Measurements from ENCODE around the gene GLIS1.

The GLIS1 gene

DNA sequence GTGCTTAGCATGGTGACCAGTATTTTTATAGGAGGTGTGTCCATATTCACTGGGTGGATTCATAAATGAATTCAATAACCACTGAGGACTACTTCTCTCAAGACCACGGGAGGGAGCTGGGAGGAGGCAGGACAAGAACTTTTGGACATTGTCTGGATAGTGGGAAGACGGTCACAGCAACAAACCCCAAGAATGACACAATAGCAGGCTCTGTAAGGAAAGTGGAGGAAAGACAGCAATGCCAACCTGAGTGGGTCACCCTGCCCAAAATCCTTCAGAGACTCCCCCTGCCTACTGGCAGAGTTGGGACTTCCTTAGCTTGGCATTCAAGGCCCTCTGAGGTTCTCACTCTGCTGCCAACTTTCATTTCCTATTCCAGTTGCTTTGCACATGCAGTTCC lies 42.0 kb downstream of the GLIS1 start:
- in situ Hi-C loops (cut with HindIII; ENCODE audit: low sequenced_read_pairs), result no loop called here

DNA sequence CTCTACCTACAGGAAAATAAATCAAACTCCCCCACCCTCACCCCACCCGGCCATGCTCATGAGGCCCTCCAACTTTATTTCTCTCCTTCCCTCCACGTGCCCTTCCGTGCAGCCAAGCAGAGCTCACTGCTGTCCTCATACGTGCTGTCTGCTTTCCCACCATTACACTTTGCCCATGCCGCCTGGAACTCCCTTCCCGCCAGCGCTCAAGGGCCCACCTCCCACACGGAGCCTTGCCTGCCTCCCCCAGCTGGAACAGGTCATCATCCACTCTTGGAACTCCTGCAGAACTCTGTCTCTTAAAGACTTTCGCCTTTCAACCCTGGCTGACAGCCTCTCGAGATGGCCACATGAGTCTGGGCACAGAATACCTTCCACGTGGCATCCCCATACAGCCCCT lies 42.4 kb downstream of the GLIS1 start:
- in situ Hi-C loops (cut with HindIII; ENCODE audit: low sequenced_read_pairs), result no loop called here

DNA sequence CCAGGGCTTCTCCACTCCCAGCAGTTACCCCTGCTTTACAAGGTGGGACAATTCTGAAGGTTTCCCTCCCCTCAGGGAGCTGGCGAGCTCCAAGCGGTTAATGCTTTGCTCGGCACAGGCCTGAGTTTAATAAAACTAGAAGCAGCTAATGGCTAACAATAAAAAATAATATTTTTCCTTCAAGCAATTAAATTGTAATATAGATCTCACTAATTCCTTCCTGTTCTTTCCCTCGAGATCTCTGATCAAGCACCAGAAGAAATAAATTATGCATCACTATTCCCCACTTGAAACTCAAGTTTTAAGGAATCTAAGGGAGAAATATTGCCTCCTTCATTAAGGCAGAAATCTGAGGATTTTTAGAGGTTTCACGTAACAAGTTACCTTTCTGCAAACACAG lies 42.9 kb downstream of the GLIS1 start:
- in situ Hi-C loops (cut with HindIII; ENCODE audit: low sequenced_read_pairs), result no loop called here

DNA sequence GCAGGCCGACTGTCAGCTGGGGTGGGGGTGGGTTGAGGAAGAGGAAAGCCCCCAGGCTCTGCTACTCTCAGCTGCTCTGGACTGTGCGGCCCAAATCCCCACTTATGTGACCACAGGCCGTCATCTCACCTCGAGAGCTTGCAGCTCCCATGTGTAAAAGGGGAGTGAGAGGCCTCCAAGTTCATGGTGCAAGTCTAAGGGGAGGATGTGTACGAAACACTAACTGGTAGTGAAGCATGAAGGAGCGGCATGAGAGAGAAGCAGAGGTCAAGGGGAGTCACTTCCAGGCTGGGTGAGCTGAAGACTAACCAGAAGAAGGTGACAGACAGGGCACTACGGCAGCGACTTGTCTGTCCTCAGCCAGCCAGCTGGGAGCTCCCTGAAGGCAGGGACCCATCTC lies 43.8 kb downstream of the GLIS1 start:
- in situ Hi-C loops (cut with HindIII; ENCODE audit: low sequenced_read_pairs), result no loop called here

DNA sequence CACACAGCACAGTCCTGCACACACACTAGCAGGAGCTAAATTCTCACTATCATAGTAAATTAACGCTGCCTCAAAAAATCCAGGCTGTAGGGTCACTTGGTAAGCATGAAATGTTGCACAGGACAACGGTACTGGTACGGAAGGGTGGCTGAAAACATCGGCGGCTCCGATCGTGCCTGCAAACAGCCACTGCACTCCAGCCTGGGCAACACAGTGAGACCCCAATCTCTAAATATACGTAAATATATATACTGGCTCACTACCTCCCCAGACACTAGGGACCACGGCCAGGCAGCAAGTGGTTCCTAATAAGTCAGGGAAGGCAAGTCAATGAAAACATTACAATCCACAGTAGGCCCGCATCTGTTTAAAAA lies 44.3 kb downstream of the GLIS1 start:
- in situ Hi-C loops (cut with HindIII; ENCODE audit: low sequenced_read_pairs), result no loop called here

DNA sequence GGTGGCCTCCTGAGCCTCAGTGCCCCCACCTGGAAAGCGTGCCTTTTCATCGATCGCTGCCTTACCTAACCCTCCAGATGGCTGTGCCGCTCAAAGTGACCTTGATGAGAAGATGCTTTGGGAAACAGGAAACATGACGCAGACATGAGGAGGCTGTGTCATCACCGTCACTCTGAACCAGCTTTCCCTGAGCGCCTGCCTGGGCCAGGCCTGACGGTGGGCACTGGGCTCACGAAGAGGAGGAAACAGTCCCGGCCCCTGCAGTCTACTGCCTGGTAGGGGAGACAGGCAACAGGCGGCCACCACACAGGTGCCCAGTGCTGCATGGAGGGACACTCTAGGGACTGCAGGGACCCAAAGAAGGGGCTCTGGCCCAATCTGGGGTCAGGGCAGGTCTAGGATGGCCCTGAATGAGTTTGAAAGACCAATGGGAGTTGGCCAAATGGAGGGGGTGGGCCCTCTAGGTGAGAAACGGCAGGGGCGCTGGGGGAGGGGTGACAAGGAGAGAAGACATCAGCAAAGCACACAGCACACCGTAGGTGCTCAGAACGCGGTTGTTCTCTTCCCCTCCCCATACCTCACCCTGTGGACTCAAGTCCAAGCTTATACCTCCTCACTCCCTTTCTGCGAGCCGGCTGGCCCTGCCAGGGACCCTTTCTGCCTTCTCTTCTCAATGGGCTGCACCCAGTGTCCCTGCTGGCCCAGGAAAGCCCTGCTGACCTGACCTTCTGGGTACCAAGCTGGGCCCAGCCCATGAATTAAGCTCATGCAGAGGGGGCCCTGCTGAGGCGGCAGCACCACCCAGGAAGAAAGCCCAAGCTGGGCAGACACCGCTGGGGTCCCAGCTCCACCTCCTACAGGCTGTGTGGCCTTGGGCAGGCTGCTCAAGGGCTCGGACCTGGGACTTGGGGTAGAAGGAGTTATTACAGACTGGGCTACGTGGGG lies 44.9 kb downstream of the GLIS1 start:
- in situ Hi-C loops (cut with HindIII; ENCODE audit: low sequenced_read_pairs), result no loop called here

DNA sequence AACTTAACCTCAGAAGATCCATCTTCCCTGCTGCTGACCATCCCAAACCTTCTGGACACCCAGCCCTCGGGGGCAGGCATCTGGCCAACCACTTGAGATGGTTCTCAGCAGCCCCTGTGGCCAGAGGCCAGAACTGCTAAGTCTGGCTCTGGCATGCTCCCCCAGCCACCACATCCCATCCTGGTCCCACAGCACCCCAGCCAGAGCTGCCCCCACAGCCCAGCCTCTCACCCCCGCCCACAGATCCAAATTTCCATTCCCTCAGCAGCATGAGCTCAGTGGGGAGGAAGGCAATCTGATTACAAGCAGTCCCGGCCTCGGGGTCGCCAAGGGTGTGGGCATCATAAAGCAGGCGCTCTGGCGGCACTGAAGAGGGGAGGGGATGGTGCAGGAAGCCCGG lies 45.6 kb downstream of the GLIS1 start:
- in situ Hi-C loops (cut with HindIII; ENCODE audit: low sequenced_read_pairs), result no loop called here

DNA sequence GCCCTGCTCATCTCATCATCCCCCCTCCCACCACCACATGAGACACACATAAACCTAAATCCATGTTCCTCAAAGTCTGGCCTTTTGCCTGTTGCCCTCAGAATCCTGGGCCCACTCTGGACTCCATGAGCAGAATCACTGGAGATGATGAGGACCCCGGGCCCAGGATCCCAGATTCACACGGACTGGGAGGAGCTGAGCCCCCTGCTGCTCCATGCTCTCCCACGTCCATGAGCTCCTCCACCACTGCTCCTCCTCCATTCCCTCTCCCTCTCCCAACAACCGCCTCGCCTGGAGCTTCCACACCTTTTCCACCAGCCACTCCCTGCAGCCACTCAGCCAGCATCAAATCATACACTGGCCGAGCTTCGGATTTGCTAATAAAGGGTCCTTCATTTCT lies 47.6 kb downstream of the GLIS1 start:
- in situ Hi-C loops (cut with HindIII; ENCODE audit: low sequenced_read_pairs), result no loop called here

DNA sequence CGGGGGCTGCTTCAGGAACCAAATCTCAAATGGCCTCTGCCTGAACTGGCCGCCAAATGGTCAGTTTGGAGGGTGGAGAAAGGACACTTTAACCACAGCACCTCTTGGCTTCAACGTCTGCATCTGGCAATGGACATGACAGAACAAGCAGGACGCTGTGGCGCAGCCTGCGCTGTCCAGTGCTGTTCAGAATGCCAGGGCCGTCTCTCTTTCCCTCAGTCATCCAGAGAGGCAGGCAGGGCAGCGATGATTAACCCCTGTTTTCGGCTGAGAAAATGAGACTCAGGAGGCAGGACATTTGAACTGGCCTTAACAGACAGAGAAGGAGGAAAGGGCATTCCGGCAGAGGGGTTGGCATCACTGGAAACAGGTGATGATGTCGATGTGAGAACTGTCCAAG lies 48.6 kb downstream of the GLIS1 start:
- in situ Hi-C loops (cut with HindIII; ENCODE audit: low sequenced_read_pairs), result no loop called here

DNA sequence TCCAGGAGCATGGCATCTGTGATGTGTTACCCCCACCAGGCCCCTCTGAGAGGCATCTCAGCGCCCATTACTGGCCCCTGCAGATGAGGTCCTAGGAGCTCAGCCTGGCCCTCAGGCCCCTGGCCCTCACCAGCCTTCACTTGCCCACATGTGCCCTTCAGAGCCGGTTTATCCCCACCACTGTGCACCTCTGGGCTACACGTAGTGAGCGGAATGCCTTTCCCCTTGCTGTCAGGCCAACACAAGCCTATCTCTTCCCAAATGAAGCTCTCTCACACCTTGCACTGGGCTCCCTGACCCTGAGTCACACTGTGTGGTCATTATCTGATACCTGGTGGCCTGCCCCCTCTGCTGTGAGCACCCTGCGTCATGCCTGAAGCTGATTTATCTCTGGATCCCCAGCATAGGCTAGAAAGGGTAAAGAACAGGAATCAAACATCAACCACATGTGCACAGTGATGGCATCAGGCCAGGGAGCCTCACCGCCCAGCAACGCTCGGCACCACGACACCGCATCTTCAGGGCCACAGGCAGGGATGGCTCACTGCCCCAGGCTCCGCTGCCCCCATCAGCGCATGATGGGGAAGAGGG lies 49.1 kb downstream of the GLIS1 start:
- in situ Hi-C loops (cut with HindIII; ENCODE audit: low sequenced_read_pairs), result no loop called here

DNA sequence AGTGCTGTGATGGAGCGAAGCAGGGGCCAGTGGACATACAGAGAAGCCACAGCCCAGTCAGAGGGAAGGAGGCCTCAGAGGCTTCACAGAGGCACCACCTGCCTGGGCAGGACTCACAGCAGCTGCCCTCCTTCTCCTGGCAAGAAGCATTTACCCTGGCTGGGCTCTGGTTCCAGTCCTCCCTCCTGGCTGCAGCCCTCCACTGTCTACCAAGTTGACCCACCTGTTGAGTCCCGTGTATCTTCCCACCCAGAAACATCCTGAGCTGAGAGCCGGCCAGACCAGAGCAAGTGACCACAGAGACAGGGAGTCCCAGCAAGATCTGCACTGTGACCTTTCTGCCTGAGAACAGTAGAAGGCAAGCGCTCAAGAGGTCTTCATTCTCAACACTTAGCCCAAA lies 49.7 kb downstream of the GLIS1 start:
- in situ Hi-C loops (cut with HindIII; ENCODE audit: low sequenced_read_pairs), result no loop called here

DNA sequence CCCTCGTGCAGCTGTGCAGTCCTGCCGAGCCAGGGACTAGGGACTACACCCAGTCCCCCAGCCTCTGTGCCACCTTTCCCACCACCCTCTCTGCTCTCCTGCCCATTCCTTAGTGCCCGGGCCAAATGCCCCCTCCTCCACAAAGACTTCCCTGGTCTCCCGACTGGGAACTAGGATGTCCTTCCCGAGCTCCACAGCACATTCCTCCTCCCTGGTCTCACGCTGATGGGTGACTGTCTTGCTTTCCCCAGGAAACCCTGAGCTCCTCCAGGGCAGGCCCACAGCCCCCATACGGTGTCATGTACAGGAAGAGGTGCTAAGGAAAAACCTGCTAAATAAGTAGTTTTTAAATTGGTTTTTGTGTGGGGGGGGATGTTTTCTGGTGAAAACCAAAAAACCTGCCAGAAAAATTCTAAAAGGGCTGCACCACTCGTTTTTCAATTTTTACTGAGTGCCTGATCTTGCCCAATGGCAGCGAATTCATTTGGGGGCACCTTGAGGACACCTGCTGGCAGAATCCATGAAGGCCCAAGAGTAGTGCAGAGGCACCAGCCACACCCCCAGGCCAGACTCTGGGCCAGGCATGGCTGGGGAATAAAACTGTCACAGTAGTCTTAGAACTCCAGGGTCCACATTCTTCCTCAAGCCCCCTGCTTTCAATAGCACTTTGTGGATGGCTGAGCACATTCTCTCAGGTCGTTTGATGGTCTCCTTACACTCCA lies 50.4 kb downstream of the GLIS1 start:
- in situ Hi-C loops (cut with HindIII; ENCODE audit: low sequenced_read_pairs), result no loop called here

DNA sequence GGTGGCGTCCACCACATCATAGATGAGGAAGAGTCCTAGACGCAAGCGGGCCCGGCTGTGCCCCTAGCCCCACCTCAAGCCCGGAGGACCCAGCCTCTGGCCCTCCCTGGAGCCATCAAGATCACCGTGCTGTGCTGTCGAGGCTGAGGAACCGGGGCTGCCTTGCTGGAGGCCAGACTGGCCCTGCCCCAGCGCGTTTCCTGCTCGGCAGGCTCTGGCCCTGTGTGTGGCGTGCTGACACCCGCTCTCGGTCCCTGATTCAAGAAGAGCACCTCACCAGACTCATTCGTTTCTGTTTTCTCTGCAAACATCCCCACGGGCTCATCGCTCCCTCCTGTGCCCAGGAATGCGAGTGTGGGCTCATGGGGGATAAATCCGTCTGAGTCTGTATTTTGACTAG lies 51.1 kb downstream of the GLIS1 start:
- in situ Hi-C loops (cut with HindIII; ENCODE audit: low sequenced_read_pairs), result no loop called here

DNA sequence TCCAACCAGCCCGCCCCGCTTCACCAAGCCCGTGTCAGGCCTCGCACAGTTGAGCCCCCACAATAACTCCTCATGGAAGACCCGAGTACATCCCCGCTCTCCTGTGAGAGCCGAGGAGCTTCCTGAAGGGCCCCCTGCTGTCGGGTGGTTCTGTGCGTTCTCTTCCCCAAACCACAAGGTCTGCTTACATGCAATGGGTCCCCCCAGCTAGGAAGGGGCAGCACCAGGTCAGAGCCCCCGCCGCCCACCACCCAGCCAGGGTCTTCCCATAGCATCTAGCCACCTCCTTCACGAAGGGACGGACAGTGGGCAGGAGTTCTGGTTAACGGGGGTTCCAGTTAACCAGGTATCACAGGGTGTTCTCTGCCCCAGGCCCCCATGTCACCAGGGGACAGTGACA lies 51.5 kb downstream of the GLIS1 start:
- in situ Hi-C loops (cut with HindIII; ENCODE audit: low sequenced_read_pairs), result no loop called here

DNA sequence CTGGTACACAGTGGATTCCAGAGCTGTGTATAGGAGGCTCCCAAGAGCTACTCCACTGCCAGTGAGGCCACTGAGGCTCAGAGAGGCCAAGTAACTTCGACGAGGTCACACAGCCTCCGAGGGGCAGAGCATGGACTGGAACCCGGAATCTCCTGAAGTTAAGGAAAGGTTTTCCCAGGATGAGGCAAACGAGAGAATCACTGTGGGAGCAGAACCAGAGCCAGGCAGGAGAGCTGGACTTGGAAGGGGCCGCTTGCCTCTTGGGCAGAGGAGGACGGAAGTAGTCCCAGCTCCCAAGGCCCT lies 52.0 kb downstream of the GLIS1 start:
- in situ Hi-C loops (cut with HindIII; ENCODE audit: low sequenced_read_pairs), result no loop called here

DNA sequence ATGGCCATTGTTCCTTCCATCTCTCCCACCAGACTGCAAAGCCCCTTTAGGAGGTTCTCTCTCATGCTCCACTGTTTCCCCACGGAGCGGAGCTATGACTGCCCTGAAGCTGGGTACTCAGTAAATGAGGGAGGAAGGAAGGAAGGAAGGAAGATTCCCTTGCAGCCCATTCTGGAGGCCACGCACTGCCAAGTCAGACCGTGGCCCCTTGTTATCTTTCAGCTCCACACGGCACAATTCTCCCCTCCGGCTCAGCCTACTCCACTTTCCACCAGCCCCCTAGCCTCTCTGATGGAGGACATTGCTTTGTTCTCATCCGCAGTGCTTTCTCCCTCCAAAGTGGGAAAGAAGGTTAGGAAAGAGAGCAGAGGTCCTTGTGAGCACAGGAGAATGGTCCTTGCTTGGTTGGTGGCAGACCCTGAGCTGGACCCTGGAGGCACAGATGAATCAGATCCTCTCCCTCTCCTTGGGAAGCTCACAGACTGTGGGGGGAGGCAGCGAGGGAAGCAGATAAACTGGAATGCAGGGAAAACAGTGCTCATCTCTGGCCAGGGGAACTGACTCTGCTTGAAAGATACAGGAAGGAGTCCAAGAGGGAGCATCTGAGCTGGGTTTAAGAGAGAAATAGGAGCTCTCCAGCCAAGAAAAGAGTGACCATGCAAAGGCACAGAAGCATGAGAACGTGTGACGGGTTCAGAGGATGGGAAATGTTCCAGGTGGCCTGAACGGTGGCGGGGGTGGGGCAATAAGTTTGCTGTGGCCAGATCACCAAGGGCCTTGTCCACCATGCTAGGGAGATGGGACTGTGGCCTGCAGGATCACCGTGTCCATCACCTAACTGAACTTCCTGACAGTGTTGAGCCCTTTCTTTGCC lies 52.6 kb downstream of the GLIS1 start:
- in situ Hi-C loops (cut with HindIII; ENCODE audit: low sequenced_read_pairs), result no loop called here

DNA sequence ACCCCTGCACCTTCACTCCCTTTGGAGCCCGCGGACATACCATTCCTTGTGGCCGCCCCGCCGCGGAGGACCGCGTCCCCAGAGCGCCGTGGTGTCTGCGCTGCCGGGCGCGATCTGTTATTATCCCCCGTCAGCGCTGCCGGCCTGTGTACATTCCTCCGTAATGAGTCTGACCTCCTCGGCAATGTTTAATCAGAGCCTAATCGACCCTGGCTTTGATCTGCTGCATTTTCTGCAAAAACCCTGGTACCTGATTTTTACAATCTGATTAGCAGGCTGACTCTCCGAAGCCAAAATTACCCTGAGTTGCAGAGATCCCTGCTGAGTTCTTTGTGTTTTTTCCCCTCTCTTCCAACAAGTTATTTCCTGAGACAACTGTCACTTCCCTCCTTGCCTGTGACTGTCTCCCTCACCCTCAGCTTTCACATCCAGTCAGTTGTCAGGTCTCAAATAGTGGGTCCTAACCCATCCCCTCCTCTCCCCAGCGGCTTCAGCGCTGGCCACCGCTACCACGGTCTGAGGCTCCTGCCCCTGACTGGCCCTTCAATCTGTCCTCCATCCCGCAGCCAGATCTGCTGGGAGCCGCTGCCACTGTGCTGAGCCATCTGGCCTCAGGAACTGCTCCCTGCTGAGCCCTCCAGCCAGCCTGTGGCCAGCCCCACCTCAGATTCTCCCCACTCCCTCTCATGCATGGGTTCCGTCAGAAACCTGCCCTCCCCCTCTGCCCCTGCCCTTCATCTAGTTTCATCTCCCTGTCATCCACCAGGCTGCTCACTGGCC lies 53.5 kb downstream of the GLIS1 start:
- in situ Hi-C loops (cut with HindIII; ENCODE audit: low sequenced_read_pairs), result no loop called here

DNA sequence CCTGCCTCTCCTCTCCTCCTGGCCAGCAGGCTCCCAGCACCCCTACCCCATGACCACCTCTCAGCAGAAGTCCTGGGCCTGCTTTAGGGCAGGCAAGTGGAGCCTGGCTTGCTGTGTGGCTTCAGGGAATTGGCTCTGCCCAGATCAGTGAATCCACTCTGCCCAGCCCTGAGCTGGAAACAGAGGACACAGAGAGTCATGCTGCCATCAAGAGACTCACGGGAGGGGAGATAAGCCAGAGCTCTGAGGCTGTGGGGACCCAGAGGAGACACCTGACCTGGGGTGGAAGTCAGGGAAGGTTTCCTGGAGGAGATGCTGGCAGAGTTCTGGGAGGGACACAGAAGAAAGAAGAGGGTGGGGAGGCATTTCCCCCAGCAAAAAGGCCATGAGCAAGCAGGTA lies 54.2 kb downstream of the GLIS1 start:
- in situ Hi-C loops (cut with HindIII; ENCODE audit: low sequenced_read_pairs), result no loop called here

DNA sequence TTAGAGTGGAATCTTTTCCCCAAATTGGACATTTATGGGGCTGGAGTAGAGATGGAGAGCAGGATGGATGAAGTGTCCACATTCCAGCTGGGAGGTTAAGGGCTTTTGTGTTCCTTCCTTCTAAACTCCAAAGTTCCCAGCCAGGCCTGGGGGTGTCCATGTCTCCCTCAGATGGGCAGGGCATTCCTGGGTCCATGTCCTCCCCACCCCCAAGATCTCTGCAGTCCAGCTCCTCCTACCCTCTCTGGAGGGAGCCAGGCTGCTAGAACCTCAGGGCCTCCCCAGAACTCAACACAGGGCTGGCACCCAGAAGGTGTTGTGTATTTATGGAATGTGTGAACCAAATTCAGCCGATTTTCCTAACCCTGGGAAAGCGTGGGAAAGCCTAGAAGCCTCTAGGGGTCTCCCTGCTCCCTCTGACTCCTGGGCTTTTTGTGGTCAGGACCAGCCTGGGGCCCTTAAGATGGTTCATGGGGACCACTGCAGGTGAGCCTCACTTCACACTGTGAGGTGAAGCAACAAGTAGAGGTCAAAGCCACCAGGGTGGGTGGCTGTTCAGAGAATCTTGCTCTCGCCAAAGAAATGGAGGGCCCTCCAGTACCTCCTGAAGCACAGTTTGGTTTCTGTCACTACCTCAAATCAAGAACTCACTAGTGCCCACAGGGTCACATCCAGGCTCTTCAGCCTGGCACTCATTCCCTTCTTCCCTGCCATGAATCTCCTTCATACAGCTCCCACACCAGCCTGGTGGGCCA lies 54.8 kb downstream of the GLIS1 start:
- in situ Hi-C loops (cut with HindIII; ENCODE audit: low sequenced_read_pairs), result no loop called here

DNA sequence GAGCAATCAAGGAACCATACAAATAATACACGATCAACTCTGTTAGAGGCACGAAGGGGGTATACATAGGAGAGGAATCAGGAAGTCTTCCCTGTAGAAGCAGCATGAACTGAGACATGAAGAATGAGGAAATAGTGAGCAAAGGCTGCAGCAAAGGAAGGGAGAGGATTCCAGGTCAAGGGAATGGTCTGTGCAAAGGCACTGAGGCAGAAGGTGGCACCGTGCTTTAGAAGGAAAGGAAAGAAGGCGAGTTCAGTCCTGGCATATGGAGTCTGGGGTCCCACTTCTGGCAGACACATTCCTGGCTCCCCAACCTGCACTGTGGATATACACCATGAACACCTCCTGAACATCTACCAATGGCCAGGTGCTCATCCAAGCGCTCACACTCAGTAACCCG lies 56.1 kb downstream of the GLIS1 start:
- in situ Hi-C loops (cut with HindIII; ENCODE audit: low sequenced_read_pairs), result no loop called here

All from DLD1 (cell line).